Middle frontal gyrus (tissue), 1 donor: ENCODE measurements around the gene KCTD14.
"Not testable (repeated sequence)": the region's sequence is repeated elsewhere in the genome, so short reads cannot be mapped to it uniquely, and the experiment has no call there.

ENCODE experiments used
- DNase-seq: peaks from one replicate; pipeline ENCODE4 v3.0.0-alpha.2; 2015; ENCODE audit warnings: low spot score; ENCODE audit errors: extremely low spot score

Gene KCTD14

DNA sequence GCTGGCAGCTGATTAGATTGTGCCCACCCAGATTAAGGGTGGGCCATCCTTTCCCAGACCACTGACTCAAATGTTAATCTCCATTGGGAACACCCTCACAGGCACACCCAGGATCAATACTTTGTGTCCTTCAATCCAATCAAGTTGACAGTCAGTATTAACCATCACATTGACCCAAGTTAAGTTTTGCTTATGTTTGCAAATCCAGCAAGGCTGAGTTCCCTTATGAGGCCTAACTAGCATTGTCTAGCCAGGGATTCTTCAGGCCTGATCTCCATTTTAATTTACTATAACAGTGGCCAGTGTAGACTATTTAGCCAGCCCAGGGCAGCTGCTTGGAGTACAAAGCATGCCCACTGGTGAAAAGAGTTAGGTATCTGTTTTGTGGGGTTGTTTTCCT lies 2.3 kb upstream of the KCTD14 start:
- DNase-seq: no peak

DNA sequence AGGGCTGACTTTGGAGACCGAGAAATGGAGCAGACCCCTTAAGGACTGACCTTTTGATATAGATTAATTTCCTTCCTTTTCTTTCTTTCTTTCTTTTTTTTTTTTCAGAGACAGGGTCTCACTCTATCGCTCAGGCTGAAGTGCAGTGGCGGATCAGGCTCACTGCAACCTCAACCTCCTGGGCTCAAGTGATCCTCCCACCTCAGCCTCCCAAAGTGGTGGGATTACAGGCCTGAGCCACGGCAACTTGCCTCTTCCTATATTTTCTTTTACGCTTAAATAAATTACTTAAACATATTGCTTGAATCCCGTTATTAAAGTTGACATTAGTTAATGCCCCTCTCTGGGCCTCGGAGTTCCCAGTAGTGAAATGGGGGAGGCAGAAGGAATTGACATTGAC lies 350 bp upstream of the KCTD14 start:
- no peak for DNase-seq

- DNase-seq: no peak
These were observed 1.5 kb downstream of the KCTD14 start for GRCh38 chr11:78021611-78022010.

DNA sequence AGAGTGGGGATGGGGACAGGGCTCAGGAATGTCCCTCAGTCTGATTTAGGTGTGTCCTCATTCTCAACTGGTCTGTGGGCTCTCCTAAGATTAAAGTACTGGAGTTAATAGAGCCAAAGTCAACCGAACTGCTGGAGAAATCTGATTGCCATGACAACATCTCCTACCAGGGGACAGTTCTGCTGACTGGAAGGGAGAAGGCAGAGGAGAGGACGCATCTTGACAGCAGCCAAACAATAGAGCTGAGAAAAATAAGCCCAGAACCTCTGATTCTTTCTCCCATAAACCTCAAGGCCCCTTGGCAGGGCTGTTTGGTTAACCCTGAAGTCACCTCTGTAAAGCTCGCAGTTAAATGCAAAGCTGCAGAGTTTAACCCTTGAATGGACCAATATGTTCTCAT lies 2.8 kb downstream of the KCTD14 start:
- no peak for DNase-seq

- DNase-seq: no peak
These were observed 3.3 kb downstream of the KCTD14 start for GRCh38 chr11:78019808-78020207.

DNA sequence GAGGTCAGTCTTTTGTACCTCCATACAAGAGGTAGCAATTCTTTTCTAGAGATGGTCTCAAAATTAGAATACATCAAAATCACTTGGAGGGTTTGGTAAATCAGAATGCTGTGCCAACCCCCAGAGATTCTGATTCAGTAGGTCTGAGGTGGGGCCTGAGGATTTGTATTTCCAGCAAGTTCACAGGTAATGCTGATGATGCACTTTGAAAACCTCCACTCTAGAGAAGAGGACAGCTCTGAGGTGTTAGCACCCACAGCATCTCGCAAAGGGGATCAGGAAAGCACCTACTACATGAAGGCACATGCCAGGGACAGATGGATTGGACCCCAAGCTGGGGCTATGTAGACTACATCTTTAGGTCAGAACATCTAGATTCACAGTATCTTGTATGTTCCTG lies 7.2 kb downstream of the KCTD14 start:
- no peak for DNase-seq

- not testable (repeated sequence) for DNase-seq
These were observed 8.0 kb downstream of the KCTD14 start for GRCh38 chr11:78014937-78015520.

- no peak for DNase-seq
These were observed 11.8 kb downstream of the KCTD14 start for GRCh38 chr11:78011301-78011700.

- DNase-seq: no peak
These were observed 12.3 kb downstream of the KCTD14 start for GRCh38 chr11:78010755-78011154.

DNA sequence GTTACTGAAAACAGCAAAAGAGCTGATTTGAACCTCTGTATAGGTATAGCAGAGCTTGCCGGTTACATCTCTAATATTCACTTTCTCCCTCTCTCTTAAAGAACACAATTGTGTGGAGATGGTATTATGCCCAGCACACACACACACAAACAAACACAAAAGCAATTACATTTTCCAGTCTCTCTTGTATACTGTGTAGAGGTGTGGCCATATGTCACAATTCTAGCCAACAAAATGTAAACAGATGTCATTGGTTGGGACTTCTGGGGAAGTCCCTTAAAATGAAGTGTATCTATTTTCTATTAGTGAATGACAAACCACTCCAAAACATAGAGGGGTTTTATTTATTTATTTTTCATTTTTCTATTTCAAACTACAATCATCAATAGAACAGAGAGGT lies 12.8 kb downstream of the KCTD14 start:
- no peak for DNase-seq

GRCh38 chr11:78009062-78009461 lies 14.0 kb downstream of the KCTD14 start:
- DNase-seq: no peak

DNA sequence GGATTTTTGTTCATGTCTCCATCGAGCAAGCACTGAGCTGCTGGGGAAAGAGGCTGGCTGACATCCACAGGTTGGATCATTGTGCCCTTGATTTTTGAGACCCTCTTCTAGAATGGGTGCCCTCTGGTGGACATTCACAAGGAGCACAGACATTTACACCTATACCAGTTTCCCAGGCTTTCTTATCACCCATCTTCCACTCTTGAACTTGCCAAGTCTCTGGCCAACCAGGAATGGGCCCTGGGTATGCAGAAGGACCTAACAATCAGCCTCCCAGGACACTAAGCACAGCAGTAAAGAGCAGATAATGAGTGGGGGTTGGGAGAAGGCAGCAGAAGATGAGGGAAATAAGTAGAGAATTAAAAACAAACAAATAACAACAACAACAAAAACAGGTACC lies 22.9 kb downstream of the KCTD14 start:
- no peak for DNase-seq

GRCh38 chr11:77999446-78000030 lies 23.5 kb downstream of the KCTD14 start:
- DNase-seq: no peak

- DNase-seq: peak; percentile 99
These were observed 28.4 kb downstream of the KCTD14 start, which contains the start of gene INTS4 for GRCh38 chr11:77994434-77995362. TSS of gene INTS4 (minus strand) at chr11:77994668. CDS start at chr11:77994643, 25 bp downstream.

- DNase-seq: no peak
These were observed 29.2 kb downstream of the KCTD14 start for GRCh38 chr11:77993902-77994301.

DNA sequence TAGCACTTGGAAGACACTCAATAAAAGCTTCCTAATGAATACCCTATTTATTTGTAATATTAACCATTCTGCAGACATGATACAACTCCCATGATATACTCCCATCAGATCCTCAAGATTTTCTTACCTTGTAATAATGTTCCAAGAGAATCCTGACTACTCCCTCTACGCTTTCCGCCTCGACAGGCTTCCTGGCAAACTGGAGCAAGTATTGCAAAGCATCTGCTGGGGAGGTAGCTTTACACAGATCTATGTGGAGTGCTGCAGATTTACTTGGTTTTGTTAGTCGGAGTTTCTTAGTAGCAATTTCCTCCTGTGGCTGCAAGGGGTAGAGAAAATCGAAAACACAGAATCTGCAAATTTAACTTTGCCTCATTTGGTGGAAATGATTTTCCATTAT lies 32.1 kb downstream of the KCTD14 start:
- no peak for DNase-seq

- not testable (repeated sequence) for DNase-seq
These were observed 36.6 kb downstream of the KCTD14 start for GRCh38 chr11:77986456-77986855.

DNA sequence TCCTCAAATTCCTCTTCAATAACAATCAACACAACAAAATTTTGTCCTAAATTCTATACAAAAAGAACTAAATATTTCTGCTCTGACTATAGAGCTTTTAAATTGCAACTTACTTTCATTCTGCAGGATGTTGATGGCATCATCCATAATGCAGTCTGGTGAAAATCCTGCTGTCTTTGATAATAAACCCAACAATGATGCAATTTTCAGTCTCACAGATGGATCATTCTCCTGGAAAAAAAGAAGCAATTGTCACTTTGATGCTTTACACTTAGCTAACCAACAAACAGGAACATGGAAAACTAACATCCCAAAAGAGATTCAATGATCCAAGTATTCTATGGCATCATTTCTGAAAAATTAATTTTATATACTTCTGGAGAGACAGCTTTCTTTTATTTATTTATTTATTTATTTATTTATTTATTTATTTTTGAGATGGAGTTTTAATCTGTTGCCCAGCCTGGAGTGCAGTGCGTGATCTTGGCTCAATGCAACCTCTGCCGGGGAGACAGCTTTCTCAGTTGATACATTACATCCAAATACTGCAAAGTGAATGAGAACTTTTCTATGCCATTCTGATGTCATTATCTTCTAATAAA lies 41.6 kb downstream of the KCTD14 start:
- no peak for DNase-seq

GRCh38 chr11:77968337-77968736 lies 54.7 kb downstream of the KCTD14 start:
- DNase-seq: no peak

DNA sequence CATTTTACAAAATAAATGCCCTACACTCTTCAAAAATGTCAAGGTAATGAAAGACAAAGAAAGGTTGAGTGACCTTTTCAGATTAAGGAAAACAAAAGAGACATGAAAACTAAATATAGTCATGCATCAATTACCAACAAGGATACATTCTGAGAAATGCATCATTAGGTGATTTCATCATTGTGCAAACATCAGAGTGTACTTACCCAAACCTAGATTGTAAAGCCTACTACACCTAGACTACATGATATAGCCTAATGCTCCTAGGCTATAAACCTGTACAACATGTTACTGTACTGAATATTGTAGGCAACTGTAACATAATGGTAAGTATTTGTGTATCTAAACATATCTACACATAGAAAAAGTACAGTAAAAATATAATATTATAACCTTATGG lies 55.3 kb downstream of the KCTD14 start:
- no peak for DNase-seq

DNA sequence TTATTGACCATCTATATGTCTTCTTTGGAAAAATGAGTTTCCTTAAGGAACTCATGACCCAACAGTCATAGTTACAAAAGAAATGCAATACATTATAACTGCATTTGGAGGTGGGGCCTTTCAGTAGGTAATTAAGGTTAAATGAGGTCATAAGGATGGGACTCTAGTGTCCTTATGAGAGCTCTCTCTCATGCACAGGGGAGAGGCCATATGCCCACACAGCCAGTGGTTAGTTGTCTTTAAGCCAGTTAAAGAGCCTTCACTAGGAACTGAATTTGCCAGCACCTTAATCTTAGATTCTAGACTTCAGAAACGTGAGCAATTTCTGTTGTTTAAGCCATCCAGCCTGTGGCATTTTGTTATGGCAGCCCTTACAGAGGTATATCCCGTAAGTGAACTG lies 56.0 kb downstream of the KCTD14 start:
- DNase-seq: no peak

DNA sequence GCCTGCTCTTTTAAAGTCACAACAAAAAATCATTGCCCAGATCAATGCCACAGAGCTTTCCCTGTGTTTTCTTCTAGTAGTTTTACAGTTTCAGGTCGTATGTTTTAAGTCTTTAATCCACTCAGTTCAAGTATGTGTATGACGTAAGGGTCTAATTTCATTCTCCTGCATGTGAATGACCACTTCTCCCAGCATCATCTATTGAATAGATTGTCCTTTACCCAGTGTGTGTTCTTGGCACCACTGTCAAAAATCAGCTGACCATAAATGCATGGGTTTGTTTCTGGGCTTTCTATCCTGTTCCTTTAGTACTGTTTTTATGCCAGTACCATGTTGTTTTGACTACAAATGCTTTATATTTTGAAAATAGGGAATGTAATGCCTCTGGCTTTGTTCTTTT lies 56.7 kb downstream of the KCTD14 start:
- DNase-seq: no peak
